ENCODE data around the gene LCN1. TPM values are rescaled to one million over a fixed set of nuclear protein-coding genes. Genes with fewer than 3 reads are reported as not detected.
"Not testable (repeated sequence)": the region's sequence is repeated elsewhere in the genome, so short reads cannot be mapped to it uniquely, and the experiment has no call there.

LCN1 gene
- total RNA-seq, 3 donors from 2014 or later, result not detected

GRCh38 chr9:135531096-135531495, 9.9 kb downstream of the LCN1 start:
- intact Hi-C loops (cut with DNase I; ENCODE audit: low total_unique reads), result no loop called here
- TF ChIP-seq POLR2A (IDR thresholded peaks at IDR 0.05) (no peak), POLR2AphosphoS5 (IDR thresholded peaks at IDR 0.05) (no peak), CTCF (IDR thresholded peaks at IDR 0.05) (no peak)
- no peak overlapping the region for H3K27ac ChIP-seq
- no peaks in the 10 kb centered on the region for H3K36me3 ChIP-seq
- H3K4me3 ChIP-seq, result no peak overlapping the region
- DNase-seq (ENCODE audit: low spot score in 2 of 2), result no peak
- peaks cover 0 to 11% of the 10 kb centered on the region in 2 donors for H3K27me3 ChIP-seq
- H3K9me3 ChIP-seq, result no peaks in the 10 kb centered on the region
- H3K4me1 ChIP-seq, result no peaks in the 10 kb centered on the region

GRCh38 chr9:135533113-135533512, 11.9 kb downstream of the LCN1 start:
- H3K27me3 ChIP-seq, result peaks cover 0 to 11% of the 10 kb centered on the region in 2 donors
- no peak for DNase-seq (ENCODE audit: low spot score in 2 of 2)
- intact Hi-C loops (cut with DNase I; ENCODE audit: low total_unique reads), result no loop called here
- no peaks in the 10 kb centered on the region for H3K4me1 ChIP-seq
- no peak overlapping the region for H3K27ac ChIP-seq
- H3K9me3 ChIP-seq, result no peaks in the 10 kb centered on the region
- H3K4me3 ChIP-seq, result no peak overlapping the region
- no peaks in the 10 kb centered on the region for H3K36me3 ChIP-seq
- no peak for TF ChIP-seq POLR2A (IDR thresholded peaks at IDR 0.05)
- no peak for TF ChIP-seq POLR2AphosphoS5 (IDR thresholded peaks at IDR 0.05)
- no peak for TF ChIP-seq CTCF (IDR thresholded peaks at IDR 0.05)

GRCh38 chr9:135533674-135534073, 12.4 kb downstream of the LCN1 start:
- Histone ChIP-seq H3K27me3 (peaks cover 0 to 14% of the 10 kb centered on the region in 2 donors), H3K4me3 (no peak overlapping the region), H3K9me3 (no peaks in the 10 kb centered on the region), H3K36me3 (no peaks in the 10 kb centered on the region), H3K4me1 (no peaks in the 10 kb centered on the region), H3K27ac (no peak overlapping the region)
- intact Hi-C loops (cut with DNase I; ENCODE audit: low total_unique reads), result no loop called here
- DNase-seq (ENCODE audit: low spot score in 2 of 2), result no peak
- no peak for TF ChIP-seq CTCF (IDR thresholded peaks at IDR 0.05)
- TF ChIP-seq POLR2AphosphoS5 (IDR thresholded peaks at IDR 0.05), result no peak
- TF ChIP-seq POLR2A (IDR thresholded peaks at IDR 0.05), result no peak

GRCh38 chr9:135534192-135534711, 13.0 kb downstream of the LCN1 start:
- peaks cover 0 to 18% of the 10 kb centered on the region in 2 donors for H3K27me3 ChIP-seq
- DNase-seq (ENCODE audit: low spot score in 2 of 2); H3K4me1 ChIP-seq; H3K9me3 ChIP-seq; H3K36me3 ChIP-seq; H3K27ac ChIP-seq; H3K4me3 ChIP-seq; intact Hi-C loops (cut with DNase I; ENCODE audit: low total_unique reads): not testable (repeated sequence)

GRCh38 chr9:135534826-135535225, 13.6 kb downstream of the LCN1 start:
- peaks cover 0 to 20% of the 10 kb centered on the region in 2 donors for H3K27me3 ChIP-seq
- H3K4me3 ChIP-seq; intact Hi-C loops (cut with DNase I; ENCODE audit: low total_unique reads); H3K4me1 ChIP-seq; H3K9me3 ChIP-seq; H3K36me3 ChIP-seq; H3K27ac ChIP-seq; DNase-seq (ENCODE audit: low spot score in 2 of 2): not testable (repeated sequence)

GRCh38 chr9:135535631-135536030, 14.4 kb downstream of the LCN1 start:
- DNase-seq (ENCODE audit: low spot score in 2 of 2); H3K4me1 ChIP-seq; H3K9me3 ChIP-seq; H3K27ac ChIP-seq; H3K36me3 ChIP-seq; intact Hi-C loops (cut with DNase I; ENCODE audit: low total_unique reads); H3K4me3 ChIP-seq: not testable (repeated sequence)
- peaks cover 0 to 18% of the 10 kb centered on the region in 2 donors for H3K27me3 ChIP-seq

GRCh38 chr9:135536216-135536615, 15.0 kb downstream of the LCN1 start:
- intact Hi-C loops (cut with DNase I; ENCODE audit: low total_unique reads), result no loop called here
- H3K36me3 ChIP-seq, result no peaks in the 10 kb centered on the region
- H3K27ac ChIP-seq, result no peak overlapping the region
- H3K4me1 ChIP-seq, result no peaks in the 10 kb centered on the region
- H3K4me3 ChIP-seq, result no peak overlapping the region
- no peak for DNase-seq (ENCODE audit: low spot score in 2 of 2)
- peaks cover 0 to 12% of the 10 kb centered on the region in 2 donors for H3K27me3 ChIP-seq
- TF ChIP-seq CTCF (IDR thresholded peaks at IDR 0.05) (no peak), POLR2A (IDR thresholded peaks at IDR 0.05) (no peak), POLR2AphosphoS5 (IDR thresholded peaks at IDR 0.05) (no peak)
- H3K9me3 ChIP-seq, result no peaks in the 10 kb centered on the region

- H3K4me1 ChIP-seq; H3K36me3 ChIP-seq; intact Hi-C loops (cut with DNase I; ENCODE audit: low total_unique reads); H3K9me3 ChIP-seq; H3K4me3 ChIP-seq; DNase-seq (ENCODE audit: low spot score in 2 of 2); H3K27ac ChIP-seq: not testable (repeated sequence)
- H3K27me3 ChIP-seq, result peaks cover 0 to 15% of the 10 kb centered on the region in 2 donors
These were observed 22.1 kb downstream of the LCN1 start for GRCh38 chr9:135543262-135543894.
